ENCODE measurements around the gene ANKDD1A. TPM values are rescaled to one million over a fixed set of nuclear protein-coding genes. Genes with fewer than 3 reads are reported as not detected.

The ANKDD1A gene
- total and polyA plus RNA-seq, 9 donors = 2.9 to 8.4 (median 4.6) TPM

Other genes starting within 250 kb of the ANKDD1A start
- gene RBPMS2, start 136.3 kb upstream of the ANKDD1A start, total RNA-seq = 0.44 TPM
- 1 to 10 TPM; 4.1 to 7.1 (median 4.8) TPM for gene RBPMS2, start 136.3 kb upstream of the ANKDD1A start, polyA plus RNA-seq (ENCODE audit: insufficient read depth in 1 of 8, insufficient read length in 8 of 8, low replicate concordance in 1 of 8)
- gene PIF1, start 86.3 kb upstream of the ANKDD1A start, total RNA-seq = 4.3 TPM
- gene PIF1, start 86.3 kb upstream of the ANKDD1A start, polyA plus RNA-seq (ENCODE audit: insufficient read depth in 1 of 8, insufficient read length in 8 of 8, low replicate concordance in 1 of 8) = 10 to 100 TPM in 2 of 8 donors, 1 to 10 TPM in 6; 4.3 to 12.3 (median 7.1) TPM
- gene PLEKHO2, start 70.0 kb upstream of the ANKDD1A start, total RNA-seq = 11.6 TPM
- gene PLEKHO2, start 70.0 kb upstream of the ANKDD1A start, polyA plus RNA-seq (ENCODE audit: insufficient read depth in 1 of 8, insufficient read length in 8 of 8, low replicate concordance in 1 of 8) = 10 to 100 TPM; 12.4 to 18.3 (median 15.2) TPM
- gene SPG21, start 78.0 kb downstream of the ANKDD1A start, total RNA-seq = 57.5 TPM
- gene SPG21, start 78.0 kb downstream of the ANKDD1A start, polyA plus RNA-seq (ENCODE audit: insufficient read depth in 1 of 8, insufficient read length in 8 of 8, low replicate concordance in 1 of 8) = 100 to 1,000 TPM in 1 of 8 donors, 10 to 100 TPM in 7; 70.4 to 102 (median 79.5) TPM
- 9.7 TPM for gene MTFMT, start 117.7 kb downstream of the ANKDD1A start, total RNA-seq
- gene MTFMT, start 117.7 kb downstream of the ANKDD1A start, polyA plus RNA-seq (ENCODE audit: insufficient read depth in 1 of 8, insufficient read length in 8 of 8, low replicate concordance in 1 of 8) = 10 to 100 TPM in 1 of 8 donors, 1 to 10 TPM in 7; 7.9 to 11.2 (median 9.3) TPM
- 0.71 TPM for gene SLC51B, start 133.5 kb downstream of the ANKDD1A start, total RNA-seq
- 1 to 10 TPM in 7 of 8 donors, under 1 TPM in 1; 0.95 to 3.0 (median 1.6) TPM for gene SLC51B, start 133.5 kb downstream of the ANKDD1A start, polyA plus RNA-seq (ENCODE audit: insufficient read depth in 1 of 8, insufficient read length in 8 of 8, low replicate concordance in 1 of 8)
- 15.2 TPM for gene RASL12, start 156.1 kb downstream of the ANKDD1A start, total RNA-seq
- gene RASL12, start 156.1 kb downstream of the ANKDD1A start, polyA plus RNA-seq (ENCODE audit: insufficient read depth in 1 of 8, insufficient read length in 8 of 8, low replicate concordance in 1 of 8) = 10 to 100 TPM; 11.9 to 16.5 (median 14.1) TPM
- gene KBTBD13, start 164.8 kb downstream of the ANKDD1A start, total RNA-seq = 1.6 TPM
- 1 to 10 TPM in 5 of 8 donors, under 1 TPM in 3; 0.48 to 2.5 (median 1.5) TPM for gene KBTBD13, start 164.8 kb downstream of the ANKDD1A start, polyA plus RNA-seq (ENCODE audit: insufficient read depth in 1 of 8, insufficient read length in 8 of 8, low replicate concordance in 1 of 8)
- 2.6 TPM for gene UBAP1L, start 203.3 kb downstream of the ANKDD1A start, total RNA-seq
- gene UBAP1L, start 203.3 kb downstream of the ANKDD1A start, polyA plus RNA-seq (ENCODE audit: insufficient read depth in 1 of 8, insufficient read length in 8 of 8, low replicate concordance in 1 of 8) = 1 to 10 TPM; 3.0 to 7.2 (median 4.9) TPM
- gene PDCD7, start 221.9 kb downstream of the ANKDD1A start, total RNA-seq = 11.6 TPM
- 10 to 100 TPM; 18.0 to 25.4 (median 22.4) TPM for gene PDCD7, start 221.9 kb downstream of the ANKDD1A start, polyA plus RNA-seq (ENCODE audit: insufficient read depth in 1 of 8, insufficient read length in 8 of 8, low replicate concordance in 1 of 8)

Data from muscle of leg (tissue), 9 donors.